Posterior vena cava (tissue), 2 donors: ENCODE measurements around the gene KRT15. TPM values are rescaled to one million over a fixed set of nuclear protein-coding genes. Genes with fewer than 3 reads are reported as not detected.

ENCODE experiments used
- DNase-seq: peaks from one replicate; pipeline ENCODE4 v3.0.0-alpha.2; 2020; ENCODE audit warnings: low spot score
- intact Hi-C, 2 donors: fragments of 100-400 bp; cut with DNase I; formaldehyde crosslinking; loops; one replicate each; pipeline versions ENCODE4 v1.14.1 to v1.14.2; 2022 to 2023
- total RNA-seq, 2 donors: library from RNA; stranded (reverse); fragmentation: NEBNext Ultra II Directional; extraction: Animal tissue kit (Norgen Biotek cat#: 25700); gene quantifications; one replicate each; pipeline ENCODE4 v1.2.1, GENCODE V29; 2021
- donor health status: DM: yes; HTN: yes; CAD: no.
- donor health status: DM: yes; HTN: yes; CAD: no.

Gene KRT15
- total RNA-seq, 2 donors from 2014 or later: not detected

GRCh38 chr17:41531993-41532392, 13.3 kb upstream of the KRT15 start:
- intact Hi-C loops: no loop called here

GRCh38 chr17:41530062-41531048, 11.7 kb upstream of the KRT15 start:
- no peak for DNase-seq
- intact Hi-C loops: no loop called here

More at GRCh38 chr17:41531993-41532392, 13.3 kb upstream of the KRT15 start:
- DNase-seq: no peak

- no peak for DNase-seq
These were observed 10.8 kb upstream of the KRT15 start for GRCh38 chr17:41529491-41529915.

GRCh38 chr17:41528959-41529353, 10.3 kb upstream of the KRT15 start:
- no peak for DNase-seq
- intact Hi-C loops: no loop called here

More at GRCh38 chr17:41529491-41529915, 10.8 kb upstream of the KRT15 start:
- intact Hi-C loops: no loop called here

- DNase-seq: no peak
- intact Hi-C loops: no loop called here
These were observed 8.7 kb upstream of the KRT15 start for GRCh38 chr17:41527063-41528023.

- no peak for DNase-seq
- intact Hi-C loops: no loop called here
These were observed 5.6 kb upstream of the KRT15 start for GRCh38 chr17:41524261-41524660.

- intact Hi-C loops: no loop called here
- DNase-seq: no peak
These were observed 5.1 kb upstream of the KRT15 start for GRCh38 chr17:41523787-41524186.

- intact Hi-C loops: no loop called here
- no peak for DNase-seq
These were observed 4.5 kb upstream of the KRT15 start for GRCh38 chr17:41523225-41523593.

GRCh38 chr17:41522301-41523224, 3.9 kb upstream of the KRT15 start:
- DNase-seq: no peak
- intact Hi-C loops: no loop called here

GRCh38 chr17:41521574-41522261, 3.0 kb upstream of the KRT15 start:
- no peak for DNase-seq
- intact Hi-C loops: no loop called here

- no peak for DNase-seq
- intact Hi-C loops: no loop called here
These were observed 2.3 kb upstream of the KRT15 start for GRCh38 chr17:41520821-41521521.

- DNase-seq: no peak
- intact Hi-C loops: no loop called here
These were observed 973 bp upstream of the KRT15 start for GRCh38 chr17:41519501-41520224.

GRCh38 chr17:41518031-41518430, 659 bp downstream of the KRT15 start:
- intact Hi-C loops: no loop called here
- no peak for DNase-seq

- intact Hi-C loops: no loop called here
These were observed 1.8 kb downstream of the KRT15 start for GRCh38 chr17:41516830-41517283.

GRCh38 chr17:41516147-41516829, 2.4 kb downstream of the KRT15 start:
- intact Hi-C loops: no loop called here
- DNase-seq: no peak

More at GRCh38 chr17:41516830-41517283, 1.8 kb downstream of the KRT15 start:
- no peak for DNase-seq

- DNase-seq: no peak
- intact Hi-C loops: no loop called here
These were observed 5.5 kb downstream of the KRT15 start for GRCh38 chr17:41513168-41513547.
